T-helper 1 cell treated with Interleukin-12 subunit alpha and Interleukin-12 subunit beta and Interleukin-4 antibody, amounts not matched to agents 30 ng/mL and 1 ng/mL, for 36 hours (primary cell): Measurements from ENCODE around the gene KCNG2. TPM values are rescaled to one million over a fixed set of nuclear protein-coding genes. Genes with fewer than 3 reads are reported as not detected.

Experiments
- intact Hi-C: fragments of 100-400 bp; cut with micrococcal nuclease; formaldehyde crosslinking; loops from one replicate; pipeline ENCODE4 v1.15.1; 2024
- total RNA-seq: library from RNA; stranded (reverse); gene quantifications from 2 replicates; pipeline ENCODE4 v1.2.3, GENCODE V29; 2022

The KCNG2 gene
- total RNA-seq, 1 donor from 2014 or later = not detected

GRCh38 chr18:79922971-79923411 lies 125.3 kb downstream of the KCNG2 start:
- intact Hi-C loops = no loop called here

GRCh38 chr18:79923896-79924585 lies 126.3 kb downstream of the KCNG2 start:
- intact Hi-C loops = no loop called here

GRCh38 chr18:79924814-79925731 lies 127.3 kb downstream of the KCNG2 start:
- intact Hi-C loops = no loop called here

GRCh38 chr18:79926306-79926705 lies 128.6 kb downstream of the KCNG2 start:
- intact Hi-C loops = no loop called here

GRCh38 chr18:79926715-79927606 lies 129.2 kb downstream of the KCNG2 start:
- intact Hi-C loops = no loop called here

- intact Hi-C loops = no loop called here
These were observed 130.1 kb downstream of the KCNG2 start for GRCh38 chr18:79927607-79928562.

- intact Hi-C loops = no loop called here
These were observed 130.8 kb downstream of the KCNG2 start for GRCh38 chr18:79928563-79928960.

- intact Hi-C loops = no loop called here
These were observed 132.4 kb downstream of the KCNG2 start for GRCh38 chr18:79930020-79930642.

- intact Hi-C loops = no loop called here
These were observed 133.7 kb downstream of the KCNG2 start for GRCh38 chr18:79931475-79931874.

- intact Hi-C loops = no loop called here
These were observed 135.2 kb downstream of the KCNG2 start for GRCh38 chr18:79932907-79933306.

- intact Hi-C loops = no loop called here
These were observed 136.0 kb downstream of the KCNG2 start for GRCh38 chr18:79933765-79934164.

- intact Hi-C loops = no loop called here
These were observed 136.8 kb downstream of the KCNG2 start for GRCh38 chr18:79934311-79935097.

- intact Hi-C loops = no loop called here
These were observed 137.4 kb downstream of the KCNG2 start for GRCh38 chr18:79935098-79935480.

- intact Hi-C loops = no loop called here
These were observed 137.8 kb downstream of the KCNG2 start for GRCh38 chr18:79935499-79935898.

GRCh38 chr18:79935925-79936324 lies 138.2 kb downstream of the KCNG2 start:
- intact Hi-C loops = no loop called here

- intact Hi-C loops = no loop called here
These were observed 138.9 kb downstream of the KCNG2 start for GRCh38 chr18:79936641-79937040.

GRCh38 chr18:79937103-79937860 lies 139.5 kb downstream of the KCNG2 start:
- intact Hi-C loops = no loop called here

GRCh38 chr18:79938196-79938595 lies 140.5 kb downstream of the KCNG2 start:
- intact Hi-C loops = no loop called here
